NCI-H345 treated with DMSO at 0.1 percent for 48 hours (cell line): ENCODE measurements around the gene GRN.
"Not testable (repeated sequence)": the region's sequence is repeated elsewhere in the genome, so short reads cannot be mapped to it uniquely, and the experiment has no call there.

Experiments used
- DNase-seq: peaks from one replicate; lab custom pipeline; 2025; ENCODE audit not compliant: unreplicated experiment; lab: John Stamatoyannopoulos, UW

Gene GRN

GRCh38 chr17:44346064-44346844 is 1.2 kb downstream of the GRN start:
- DNase-seq: no peak

GRCh38 chr17:44347206-44348055 is 2.3 kb downstream of the GRN start:
- not testable (repeated sequence) for DNase-seq

GRCh38 chr17:44348234-44348987 is 3.3 kb downstream of the GRN start:
- DNase-seq: no peak

GRCh38 chr17:44348988-44349364 is 3.9 kb downstream of the GRN start:
- DNase-seq: no peak

GRCh38 chr17:44349553-44350070 is 4.5 kb downstream of the GRN start:
- no peak for DNase-seq

- no peak for DNase-seq
These were observed 5.7 kb downstream of the GRN start for GRCh38 chr17:44350733-44351226.

- no peak for DNase-seq
These were observed 6.4 kb downstream of the GRN start for GRCh38 chr17:44351464-44351863.

GRCh38 chr17:44351961-44352827 is 7.1 kb downstream of the GRN start:
- no peak for DNase-seq

- DNase-seq: no peak
These were observed 7.9 kb downstream of the GRN start for GRCh38 chr17:44352828-44353671.

GRCh38 chr17:44353672-44354331 is 8.7 kb downstream of the GRN start:
- DNase-seq: no peak

- DNase-seq: no peak
These were observed 9.8 kb downstream of the GRN start for GRCh38 chr17:44354582-44355561.

- no peak for DNase-seq
These were observed 10.6 kb downstream of the GRN start for GRCh38 chr17:44355642-44356099.

- DNase-seq: no peak
These were observed 11.1 kb downstream of the GRN start for GRCh38 chr17:44356241-44356640.

- no peak for DNase-seq
These were observed 13.0 kb downstream of the GRN start for GRCh38 chr17:44358066-44358465.

- DNase-seq: no peak
These were observed 13.9 kb downstream of the GRN start for GRCh38 chr17:44359006-44359405.

GRCh38 chr17:44359458-44360143 is 14.5 kb downstream of the GRN start:
- no peak for DNase-seq

GRCh38 chr17:44360144-44360533 is 15.0 kb downstream of the GRN start:
- DNase-seq: no peak
